Spleen (tissue), 11 donors: ENCODE results near the gene PRR15. TPM values are rescaled to one million over a fixed set of nuclear protein-coding genes. Genes with fewer than 3 reads are reported as not detected.

Source experiments
- DNase-seq: peaks from one replicate; pipeline ENCODE4 v3.0.0-alpha.2; 2020
- H3K27ac ChIP-seq, 8 donors: fragments of 200-600 bp; sonication (generic) in 7 of 8; 1 replicate in 4 of 8; 2 replicates in 4 of 8; pipeline versions ENCODE4 v1.5.0 to v1.8.0; 2016 to 2021; ENCODE audit warnings: inconsistent platforms in 4 of 8, mild to moderate bottlenecking in 4 of 8, moderate library complexity in 1 of 8
- H3K27me3 ChIP-seq, 7 donors: fragments of 200-600 bp; sonication (generic) in 6 of 7; replicated peaks in 1 of 7; 1 replicate in 4 of 7; 2 replicates in 3 of 7; pipeline versions ENCODE4 v1.5.0 to v1.8.0; 2016 to 2021; ENCODE audit warnings: inconsistent platforms in 3 of 7, mild to moderate bottlenecking in 1 of 7
- H3K36me3 ChIP-seq, 6 donors: fragments of 200-600 bp; sonication (generic) in 5 of 6; 1 replicate in 4 of 6; 2 replicates in 2 of 6; pipeline versions ENCODE4 v1.5.0 to v1.8.0; 2016 to 2021; ENCODE audit warnings: inconsistent platforms in 2 of 6
- H3K4me1 ChIP-seq, 6 donors: fragments of 200-600 bp; sonication (generic) in 5 of 6; 1 replicate in 3 of 6; 2 replicates in 3 of 6; pipeline versions ENCODE4 v1.5.0 to v1.8.0; 2016 to 2021; ENCODE audit warnings: inconsistent platforms in 3 of 6
- H3K4me3 ChIP-seq, 8 donors: fragments of 200-600 bp; sonication (generic) in 7 of 8; 1 replicate in 4 of 8; 2 replicates in 4 of 8; pipeline versions ENCODE4 v1.5.0 to v1.8.0; 2016 to 2021; ENCODE audit warnings: inconsistent platforms in 4 of 8, mild to moderate bottlenecking in 4 of 8, moderate library complexity in 2 of 8
- H3K9me3 ChIP-seq, 8 donors: fragments of 200-600 bp; sonication (generic) in 7 of 8; 1 replicate in 4 of 8; 2 replicates in 4 of 8; pipeline versions ENCODE4 v1.5.0 to v1.8.0; 2016 to 2021; ENCODE audit warnings: inconsistent platforms in 4 of 8
- CTCF ChIP-seq, 11 experiments: fragments of 200-600 bp in 7 of 11; fragments of 450-650 bp in 4 of 11; sonication (generic) in 4 of 11; IDR thresholded peaks in 8 of 11; conservative IDR thresholded peaks in 3 of 11; 1 replicate in 7 of 11; 2 replicates in 4 of 11; pipeline versions ENCODE4 v1.4.0 to v1.8.0; 2016 to 2021; ENCODE audit warnings: antibody characterized with exemption in 11 of 11, inconsistent platforms in 4 of 11, mild to moderate bottlenecking in 1 of 11
- POLR2A ChIP-seq, 3 donors: fragments of 450-650 bp; IDR thresholded peaks; one replicate each; pipeline ENCODE4 v1.5.1; 2017; ENCODE audit warnings: antibody characterized with exemption in 3 of 3, mild to moderate bottlenecking in 1 of 3
- POLR2AphosphoS5 ChIP-seq, 3 donors: sonication (generic); formaldehyde crosslinking; IDR thresholded peaks; one replicate each; pipeline ENCODE4 v1.5.1; 2017; ENCODE audit warnings: antibody characterized with exemption in 3 of 3
- WGBS, 5 donors: extraction: QIAGEN DNeasy Blood & Tissue Kit in 3 of 5; methylation state at CpG; one replicate each; pipeline versions ENCODE4 v1.1.5 to v1.1.7; 2013 to 2018; 5-methylcytosine and 5-hydroxymethylcytosine counted together
- intact Hi-C: fragments of 100-400 bp; cut with DNase I; formaldehyde crosslinking; loops from one replicate; pipeline ENCODE4 v1.15.0; 2023; ENCODE audit warnings: low total_unique reads
- polyA plus RNA-seq, 3 donors: library from polyadenylated mRNA; stranded (reverse); fragments of 200-250 nt; gene quantifications; one replicate each; pipeline ENCODE4 v1.2.1, GENCODE V29; 2013
- total RNA-seq, 7 donors: library from RNA; depleted of rRNA in 3 of 7; stranded (reverse); fragments of >200 nt in 3 of 7; fragmentation: NEBNext Ultra II Directional in 4 of 7; extraction: Animal tissue kit (Norgen Biotek cat#: 25700) in 4 of 7; gene quantifications; one replicate each; pipeline versions ENCODE4 v1.1.0 to v1.2.1, GENCODE V29; 2016 to 2021
- donor health status: healthy with polysubstance abuse.
- donor health status: DM: no; HTN: no; CAD: no; lungs with moderate emphysema.
- donor health status: DM: no; HTN: no; CAD: no.
- donor health status: Bipolar disorder and iron deficiency.
- donor health status: healthy.
- donor health status: DM: no; HTN: no; CAD: no.
- donor health status: DM: yes; HTN: yes; CAD: no.

The PRR15 gene
- total and polyA plus RNA-seq, 10 donors = 0.06 to 0.11 TPM; not detected in 8

GRCh38 chr7:29604052-29604451 is 40.4 kb downstream of the PRR15 start:
- no peak for DNase-seq
- Histone ChIP-seq H3K36me3 (no peaks in the 10 kb centered on the region), H3K4me3 (no peak overlapping the region), H3K27ac (no peak overlapping the region), H3K9me3 (no peaks in the 10 kb centered on the region), H3K27me3 (peaks cover 0 to 3% (median 0%) of the 10 kb centered on the region in 7 donors), H3K4me1 (peaks cover 0 to 7% (median 0%) of the 10 kb centered on the region in 6 donors)
- intact Hi-C loops = loop anchor here (5.0 kb wide), 1 partner anchor 677 kb away; no protein-coding TSS in a partner anchor
- WGBS, 5 donors = 94 to 99% (median 98%) methylated on average over 3 of the region's 3 CpGs
- TF ChIP-seq CTCF (IDR thresholded peaks at IDR 0.05 in 8 of 11, conservative IDR thresholded peaks at IDR 0.05 in 3 of 11) (no peak), POLR2AphosphoS5 (IDR thresholded peaks at IDR 0.05) (no peak), POLR2A (IDR thresholded peaks at IDR 0.05) (no peak)

GRCh38 chr7:29604702-29605101 is 41.1 kb downstream of the PRR15 start:
- no peak for DNase-seq
- no peak overlapping the region for H3K27ac ChIP-seq
- H3K9me3 ChIP-seq = no peaks in the 10 kb centered on the region
- intact Hi-C loops = loop anchor here (5.0 kb wide), 1 partner anchor 677 kb away; no protein-coding TSS in a partner anchor
- peaks cover 0 to 7% (median 0%) of the 10 kb centered on the region in 6 donors for H3K4me1 ChIP-seq
- peaks cover 0 to 3% (median 0%) of the 10 kb centered on the region in 7 donors for H3K27me3 ChIP-seq
- no peaks in the 10 kb centered on the region for H3K36me3 ChIP-seq
- TF ChIP-seq POLR2A (IDR thresholded peaks at IDR 0.05) (no peak), POLR2AphosphoS5 (IDR thresholded peaks at IDR 0.05) (no peak), CTCF (IDR thresholded peaks at IDR 0.05 in 8 of 11, conservative IDR thresholded peaks at IDR 0.05 in 3 of 11) (no peak)
- H3K4me3 ChIP-seq = no peak overlapping the region

GRCh38 chr7:29605671-29606070 is 42.0 kb downstream of the PRR15 start:
- peaks cover 0 to 7% (median 0%) of the 10 kb centered on the region in 6 donors for H3K4me1 ChIP-seq
- no peaks in the 10 kb centered on the region for H3K36me3 ChIP-seq
- H3K27me3 ChIP-seq = peaks cover 0 to 3% (median 0%) of the 10 kb centered on the region in 7 donors
- WGBS, 5 donors = 86 to 99% (median 95%) methylated on average over 3 of the region's 3 CpGs
- no peak overlapping the region for H3K27ac ChIP-seq
- TF ChIP-seq CTCF (IDR thresholded peaks at IDR 0.05 in 8 of 11, conservative IDR thresholded peaks at IDR 0.05 in 3 of 11) (no peak), POLR2AphosphoS5 (IDR thresholded peaks at IDR 0.05) (no peak), POLR2A (IDR thresholded peaks at IDR 0.05) (no peak)
- DNase-seq = no peak
- no peak overlapping the region for H3K4me3 ChIP-seq
- intact Hi-C loops = no loop called here
- H3K9me3 ChIP-seq = no peaks in the 10 kb centered on the region

- WGBS, 5 donors = 52 to 85% (median 70%) methylated on average over 4 of the region's 4 CpGs
- H3K9me3 ChIP-seq = no peaks in the 10 kb centered on the region
- intact Hi-C loops = no loop called here
- no peak overlapping the region for H3K4me3 ChIP-seq
- H3K27ac ChIP-seq = no peak overlapping the region
- peaks cover 0 to 7% (median 0%) of the 10 kb centered on the region in 6 donors for H3K4me1 ChIP-seq
- H3K36me3 ChIP-seq = no peaks in the 10 kb centered on the region
- no peak for TF ChIP-seq CTCF (IDR thresholded peaks at IDR 0.05 in 8 of 11, conservative IDR thresholded peaks at IDR 0.05 in 3 of 11)
- no peak for TF ChIP-seq POLR2A (IDR thresholded peaks at IDR 0.05)
- TF ChIP-seq POLR2AphosphoS5 (IDR thresholded peaks at IDR 0.05) = no peak
- H3K27me3 ChIP-seq = peaks cover 0 to 2% (median 0%) of the 10 kb centered on the region in 7 donors
- no peak for DNase-seq
Measured at GRCh38 chr7:29606287-29606721, 42.7 kb downstream of the PRR15 start.
